Stimulated activated CD4-positive, alpha-beta T cell treated with anti-CD3 and anti-CD28 coated beads, Interleukin-2, amount 100 ng/mL, for 24 hours (primary cell): ENCODE measurements around the gene RAB7B.

Experiments used
- DNase-seq, 2 donors: peaks; one replicate each; pipeline ENCODE4 v3.0.0-alpha.2; 2020

RAB7B gene

GRCh38 chr1:205945069-205945468 lies 58.1 kb downstream of the RAB7B start:
- no peak for DNase-seq

- DNase-seq: no peak
Measured at GRCh38 chr1:205944525-205944924, 58.7 kb downstream of the RAB7B start.

GRCh38 chr1:205943245-205943644 lies 60.0 kb downstream of the RAB7B start, which contains the start of gene SLC26A9:
Gene SLC26A9, minus strand, starts transcription at chr1:205943456. Its CDS starts 7,636 bp downstream, at chr1:205935820.
- no peak for DNase-seq

- no peak for DNase-seq
Measured at GRCh38 chr1:205942631-205943159, 60.5 kb downstream of the RAB7B start.

GRCh38 chr1:205940710-205941109 lies 62.5 kb downstream of the RAB7B start:
- DNase-seq: no peak

GRCh38 chr1:205939690-205940330 lies 63.4 kb downstream of the RAB7B start:
- DNase-seq: peak in 1 of 2 donors; percentile 8

GRCh38 chr1:205938682-205939081 lies 64.5 kb downstream of the RAB7B start:
- no peak for DNase-seq

- no peak for DNase-seq
Measured at GRCh38 chr1:205936846-205937586, 66.2 kb downstream of the RAB7B start.

GRCh38 chr1:205936311-205936710 lies 66.9 kb downstream of the RAB7B start:
- DNase-seq: no peak

GRCh38 chr1:205935869-205936268 lies 67.3 kb downstream of the RAB7B start:
- no peak for DNase-seq

- no peak for DNase-seq
Measured at GRCh38 chr1:205934788-205935187, 68.4 kb downstream of the RAB7B start.

- no peak for DNase-seq
Measured at GRCh38 chr1:205933671-205934618, 69.2 kb downstream of the RAB7B start.

- no peak for DNase-seq
Measured at GRCh38 chr1:205932776-205933175, 70.4 kb downstream of the RAB7B start.

GRCh38 chr1:205930799-205931281 lies 72.4 kb downstream of the RAB7B start:
- DNase-seq: no peak

- DNase-seq: no peak
Measured at GRCh38 chr1:205930195-205930577, 73.0 kb downstream of the RAB7B start.

- DNase-seq: no peak
Measured at GRCh38 chr1:205929496-205930194, 73.5 kb downstream of the RAB7B start.

GRCh38 chr1:205928317-205928716 lies 74.9 kb downstream of the RAB7B start:
- DNase-seq: no peak

GRCh38 chr1:205927676-205928075 lies 75.5 kb downstream of the RAB7B start:
- no peak for DNase-seq

- DNase-seq: no peak
Measured at GRCh38 chr1:205927247-205927646, 75.9 kb downstream of the RAB7B start.
